Stomach smooth muscle (tissue), 2 donors: ENCODE data around the gene HDHD3.

Source experiments
- H3K27ac ChIP-seq: one replicate; pipeline ENCODE4 v1.7.0; 2013; ENCODE audit warnings: mild to moderate bottlenecking, low read length, inconsistent platforms
- H3K27me3 ChIP-seq, 2 donors: one replicate each; pipeline ENCODE4 v1.7.0; 2013; ENCODE audit warnings: low read length in 2 of 2; ENCODE audit not compliant: insufficient read depth in 2 of 2, control insufficient read depth in 1 of 2
- H3K36me3 ChIP-seq, 2 donors: one replicate each; pipeline ENCODE4 v1.7.0; 2013; ENCODE audit warnings: low read length in 2 of 2; ENCODE audit not compliant: control insufficient read depth in 2 of 2, insufficient read depth in 2 of 2
- H3K4me1 ChIP-seq: one replicate; pipeline ENCODE4 v1.7.0; 2013; ENCODE audit warnings: low read length; ENCODE audit not compliant: control insufficient read depth, insufficient read depth
- H3K4me3 ChIP-seq, 2 donors: one replicate each; pipeline ENCODE4 v1.7.0; 2013; ENCODE audit warnings: low read length in 2 of 2
- H3K9ac ChIP-seq, 2 donors: one replicate each; pipeline ENCODE4 v1.7.0; 2013; ENCODE audit warnings: low read length in 2 of 2, mild to moderate bottlenecking in 1 of 2
- H3K9me3 ChIP-seq, 2 donors: one replicate each; pipeline ENCODE4 v1.7.0; 2013; ENCODE audit warnings: low read length in 2 of 2; ENCODE audit not compliant: control insufficient read depth in 2 of 2
- donor health status: healthy.
- donor health status: Pancreatic carcinoma.

The HDHD3 gene

GRCh38 chr9:113403646-113404045 is 26.9 kb upstream of the HDHD3 start:
- Histone ChIP-seq H3K27me3 (no peaks in the 10 kb centered on the region), H3K4me3 (no peak overlapping the region), H3K4me1 (peaks cover 19% of the 10 kb centered on the region)

GRCh38 chr9:113401027-113401792 is 24.4 kb upstream of the HDHD3 start, which contains the start of gene ALAD:
ALAD (minus strand) TSS chr9:113401284; CDS start chr9:113393559, 7,725 bp downstream.
- Histone ChIP-seq H3K9me3 (no peaks in the 10 kb centered on the region), H3K27ac (peak within 1 kb of the TSS; percentile 75), H3K4me3 (peak within 1 kb of the TSS; percentile 86 to 91), H3K27me3 (no peaks in the 10 kb centered on the region), H3K4me1 (peaks cover 19% of the 10 kb centered on the region), H3K36me3 (peaks cover 0 to 4% of the 10 kb centered on the region in 2 donors), H3K9ac (peak within 1 kb of the TSS; percentile 66 to 77)

More at GRCh38 chr9:113403646-113404045, 26.9 kb upstream of the HDHD3 start:
- no peak overlapping the region for H3K9ac ChIP-seq
- no peaks in the 10 kb centered on the region for H3K9me3 ChIP-seq
- H3K36me3 ChIP-seq, result peaks cover 6 to 11% of the 10 kb centered on the region in 2 donors
- H3K27ac ChIP-seq, result no peak overlapping the region

- Histone ChIP-seq H3K9ac (peak overlapping the region in 1 of 2 donors; percentile 13), H3K27me3 (no peaks in the 10 kb centered on the region), H3K9me3 (no peaks in the 10 kb centered on the region), H3K4me3 (peak overlapping the region in 1 of 2 donors; percentile 91), H3K36me3 (peaks cover 0 to 4% of the 10 kb centered on the region in 2 donors), H3K27ac (no peak overlapping the region), H3K4me1 (peaks cover 19% of the 10 kb centered on the region)
Measured at GRCh38 chr9:113399646-113400200, 22.9 kb upstream of the HDHD3 start.

- Histone ChIP-seq H3K27ac (no peak overlapping the region), H3K36me3 (peaks cover 0 to 4% of the 10 kb centered on the region in 2 donors), H3K9ac (no peak overlapping the region), H3K4me3 (no peak overlapping the region), H3K9me3 (no peaks in the 10 kb centered on the region), H3K27me3 (no peaks in the 10 kb centered on the region), H3K4me1 (peaks cover 19% of the 10 kb centered on the region)
Measured at GRCh38 chr9:113398796-113399195, 22.0 kb upstream of the HDHD3 start.

- Histone ChIP-seq H3K4me3 (no peak overlapping the region), H3K27ac (no peak overlapping the region), H3K27me3 (no peaks in the 10 kb centered on the region), H3K36me3 (peaks cover 3 to 9% of the 10 kb centered on the region in 2 donors), H3K9ac (no peak overlapping the region), H3K4me1 (peaks cover 19% of the 10 kb centered on the region), H3K9me3 (no peaks in the 10 kb centered on the region)
Measured at GRCh38 chr9:113397203-113397631, 20.4 kb upstream of the HDHD3 start.

GRCh38 chr9:113395000-113395861 is 18.4 kb upstream of the HDHD3 start:
- H3K9me3 ChIP-seq, result no peaks in the 10 kb centered on the region
- no peak overlapping the region for H3K4me3 ChIP-seq
- H3K27me3 ChIP-seq, result no peaks in the 10 kb centered on the region
- peaks cover 21 to 25% of the 10 kb centered on the region in 2 donors for H3K36me3 ChIP-seq
- no peak overlapping the region for H3K27ac ChIP-seq
- H3K4me1 ChIP-seq, result peaks cover 10% of the 10 kb centered on the region
- H3K9ac ChIP-seq, result no peak overlapping the region

GRCh38 chr9:113393281-113393680 is 16.5 kb upstream of the HDHD3 start:
- Histone ChIP-seq H3K36me3 (peaks cover 29 to 40% of the 10 kb centered on the region in 2 donors), H3K4me3 (no peak overlapping the region), H3K9ac (no peak overlapping the region), H3K27me3 (no peaks in the 10 kb centered on the region), H3K4me1 (no peaks in the 10 kb centered on the region), H3K27ac (no peak overlapping the region), H3K9me3 (no peaks in the 10 kb centered on the region)

GRCh38 chr9:113391917-113392316 is 15.1 kb upstream of the HDHD3 start:
- H3K27ac ChIP-seq, result no peak overlapping the region
- H3K9me3 ChIP-seq, result no peaks in the 10 kb centered on the region
- no peaks in the 10 kb centered on the region for H3K4me1 ChIP-seq
- H3K27me3 ChIP-seq, result no peaks in the 10 kb centered on the region
- H3K36me3 ChIP-seq, result peaks cover 36 to 52% of the 10 kb centered on the region in 2 donors
- H3K9ac ChIP-seq, result no peak overlapping the region
- no peak overlapping the region for H3K4me3 ChIP-seq

- Histone ChIP-seq H3K9me3 (no peaks in the 10 kb centered on the region), H3K4me1 (no peaks in the 10 kb centered on the region), H3K27me3 (no peaks in the 10 kb centered on the region), H3K27ac (no peak overlapping the region), H3K4me3 (no peak overlapping the region), H3K36me3 (peaks cover 38 to 48% of the 10 kb centered on the region in 2 donors), H3K9ac (no peak overlapping the region)
Measured at GRCh38 chr9:113390192-113390960, 13.6 kb upstream of the HDHD3 start.

- H3K36me3 ChIP-seq, result peaks cover 38 to 48% of the 10 kb centered on the region in 2 donors
- no peaks in the 10 kb centered on the region for H3K9me3 ChIP-seq
- H3K27ac ChIP-seq, result no peak overlapping the region
- H3K9ac ChIP-seq, result no peak overlapping the region
- no peaks in the 10 kb centered on the region for H3K4me1 ChIP-seq
- no peaks in the 10 kb centered on the region for H3K27me3 ChIP-seq
- H3K4me3 ChIP-seq, result no peak overlapping the region
Measured at GRCh38 chr9:113389451-113389850, 12.7 kb upstream of the HDHD3 start.
